NCI-H446 treated with DMSO at 0.1 percent for 48 hours (cell line): Measurements from ENCODE around the gene EPM2A.
"Not testable (repeated sequence)": the region's sequence is repeated elsewhere in the genome, so short reads cannot be mapped to it uniquely, and the experiment has no call there.

ENCODE experiments used
- DNase-seq: peaks from one replicate; lab custom pipeline; 2025; lab: John Stamatoyannopoulos, UW

EPM2A gene

GRCh38 chr6:145735356-145736165 lies at the start of gene EPM2A:
Gene EPM2A (minus strand): TSS chr6:145735520. CDS start chr6:145735498, 22 bp downstream.
- peak; percentile 56 for DNase-seq

GRCh38 chr6:145784683-145785082 lies 49.4 kb upstream of the EPM2A start:
- DNase-seq: no peak

- no peak for DNase-seq
Measured at GRCh38 chr6:145783796-145784195, 48.5 kb upstream of the EPM2A start.

GRCh38 chr6:145772846-145773245 lies 37.5 kb upstream of the EPM2A start:
- DNase-seq: no peak

GRCh38 chr6:145765449-145765848 lies 30.1 kb upstream of the EPM2A start:
- no peak for DNase-seq

- no peak for DNase-seq
Measured at GRCh38 chr6:145763742-145764141, 28.4 kb upstream of the EPM2A start.

GRCh38 chr6:145761584-145761983 lies 26.3 kb upstream of the EPM2A start:
- DNase-seq: no peak

GRCh38 chr6:145758113-145758512 lies 22.8 kb upstream of the EPM2A start:
- no peak for DNase-seq

GRCh38 chr6:145756170-145756662 lies 20.9 kb upstream of the EPM2A start:
- DNase-seq: no peak

- no peak for DNase-seq
Measured at GRCh38 chr6:145755682-145756081, 20.4 kb upstream of the EPM2A start.

GRCh38 chr6:145752638-145753037 lies 17.3 kb upstream of the EPM2A start:
- DNase-seq: no peak

GRCh38 chr6:145749632-145750031 lies 14.3 kb upstream of the EPM2A start:
- DNase-seq: no peak

- no peak for DNase-seq
Measured at GRCh38 chr6:145745861-145746260, 10.5 kb upstream of the EPM2A start.

GRCh38 chr6:145744619-145745018 lies 9.3 kb upstream of the EPM2A start:
- DNase-seq: no peak

- DNase-seq: no peak
Measured at GRCh38 chr6:145743332-145743731, 8.0 kb upstream of the EPM2A start.

GRCh38 chr6:145742472-145742871 lies 7.2 kb upstream of the EPM2A start:
- DNase-seq: not testable (repeated sequence)

- DNase-seq: not testable (repeated sequence)
Measured at GRCh38 chr6:145739685-145740084, 4.4 kb upstream of the EPM2A start.

GRCh38 chr6:145738265-145738664 lies 2.9 kb upstream of the EPM2A start:
- DNase-seq: no peak

GRCh38 chr6:145736661-145737144 lies 1.4 kb upstream of the EPM2A start:
- no peak for DNase-seq

- DNase-seq: peak; percentile 83
Measured at GRCh38 chr6:145734486-145735355, 599 bp downstream of the EPM2A start.

GRCh38 chr6:145733810-145734209 lies 1.5 kb downstream of the EPM2A start:
- DNase-seq: no peak

GRCh38 chr6:145733207-145733606 lies 2.1 kb downstream of the EPM2A start:
- DNase-seq: no peak

GRCh38 chr6:145731447-145731846 lies 3.9 kb downstream of the EPM2A start:
- no peak for DNase-seq
